Dermis microvascular lymphatic vessel endothelial cell (primary cell): ENCODE measurements around the gene WDR64. TPM values are rescaled to one million over a fixed set of nuclear protein-coding genes. Genes with fewer than 3 reads are reported as not detected.
A peak's percentile ranks its signal among the peaks of the same experiment; 100 is the strongest.
"Not testable (repeated sequence)": the region's sequence is repeated elsewhere in the genome, so short reads cannot be mapped to it uniquely, and the experiment has no call there.

Source experiments
- DNase-seq, 2 donors: peaks; one replicate each; pipeline versions ENCODE4 v3.0.0 to v3.0.0-alpha.2; 2010; ENCODE audit warnings: low read depth in 2 of 2
- total RNA-seq: library from RNA; depleted of rRNA; stranded (reverse); fragments of >200 nt; gene quantifications from 2 replicates; pipeline ENCODE4 v1.2.1, GENCODE V29; 2014

Gene WDR64
- total RNA-seq, 1 donor from 2014 or later = not detected

DNA sequence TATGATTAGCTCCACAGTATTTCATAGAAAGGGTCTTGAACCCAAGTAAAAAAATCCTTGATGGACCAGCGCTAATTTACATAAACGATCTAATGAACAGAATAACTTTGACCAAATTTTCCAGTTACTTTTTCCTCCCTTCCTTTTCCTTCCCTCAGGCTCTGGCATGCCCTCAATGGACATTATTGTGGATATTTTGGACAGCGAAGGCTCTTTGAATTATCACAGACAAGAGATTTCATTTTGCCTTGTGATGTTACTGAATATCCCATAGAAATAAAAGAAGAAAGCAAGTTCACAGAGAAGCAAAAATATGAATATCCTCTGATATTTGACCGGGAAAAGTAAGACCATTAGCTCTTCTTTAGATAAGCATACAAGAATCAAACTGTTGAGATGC, 135.6 kb downstream of the WDR64 start:
- no peak for DNase-seq

DNA sequence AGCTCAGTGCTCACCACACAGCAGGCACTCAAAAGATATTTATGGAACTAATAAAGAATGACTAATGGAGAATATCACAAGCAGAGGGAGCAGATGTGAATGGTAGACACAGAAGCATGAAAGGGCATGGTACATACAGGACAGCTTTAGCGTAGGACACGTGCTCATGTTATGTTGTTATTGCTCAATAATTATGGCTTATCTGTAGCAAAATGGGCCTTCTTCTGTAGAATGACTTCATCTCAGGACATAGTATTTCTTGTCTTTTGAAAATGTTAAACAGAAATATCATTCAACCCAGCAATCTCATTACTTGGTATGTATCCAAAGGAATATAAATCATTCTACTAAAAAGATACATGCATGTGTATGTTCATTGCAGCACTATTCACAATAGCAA, 137.0 kb downstream of the WDR64 start:
- DNase-seq = no peak

DNA sequence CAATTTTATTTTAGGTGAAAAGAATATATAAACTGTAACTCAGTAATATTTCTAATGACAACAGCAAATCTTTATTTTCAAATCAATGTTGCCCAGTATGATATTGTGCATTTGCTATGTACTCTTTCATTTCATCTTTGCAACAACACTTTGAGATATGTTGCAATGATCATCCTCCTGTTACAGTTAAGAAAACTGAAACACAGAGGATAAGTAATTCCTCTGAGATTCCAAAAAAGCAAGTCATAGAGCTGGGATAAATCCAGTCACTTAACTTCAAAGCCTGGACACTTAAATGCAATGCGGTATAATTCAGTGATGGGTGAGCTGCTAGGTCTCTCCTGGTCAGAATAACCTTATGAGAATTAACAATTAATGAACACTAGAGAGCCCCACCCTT, 147.3 kb downstream of the WDR64 start:
- no peak for DNase-seq

DNA sequence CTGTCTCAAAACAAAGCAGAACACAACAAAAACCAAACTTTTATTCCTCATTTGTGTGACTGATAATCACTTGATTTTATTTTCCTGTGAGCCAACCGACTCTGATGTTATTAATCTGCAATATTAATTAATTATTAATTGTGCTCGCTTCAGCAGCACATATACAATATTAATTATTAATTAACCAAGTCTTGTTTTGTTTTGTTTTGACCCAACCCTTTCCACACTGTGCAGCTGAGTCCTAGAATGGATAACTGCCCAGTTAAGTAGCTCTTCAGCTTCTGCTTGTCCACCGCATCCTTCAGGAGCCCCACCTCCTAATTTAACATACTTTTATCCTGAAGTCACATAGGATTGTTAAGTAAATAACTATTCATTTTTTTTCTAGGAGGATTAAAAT, 148.6 kb downstream of the WDR64 start:
- no peak for DNase-seq

DNA sequence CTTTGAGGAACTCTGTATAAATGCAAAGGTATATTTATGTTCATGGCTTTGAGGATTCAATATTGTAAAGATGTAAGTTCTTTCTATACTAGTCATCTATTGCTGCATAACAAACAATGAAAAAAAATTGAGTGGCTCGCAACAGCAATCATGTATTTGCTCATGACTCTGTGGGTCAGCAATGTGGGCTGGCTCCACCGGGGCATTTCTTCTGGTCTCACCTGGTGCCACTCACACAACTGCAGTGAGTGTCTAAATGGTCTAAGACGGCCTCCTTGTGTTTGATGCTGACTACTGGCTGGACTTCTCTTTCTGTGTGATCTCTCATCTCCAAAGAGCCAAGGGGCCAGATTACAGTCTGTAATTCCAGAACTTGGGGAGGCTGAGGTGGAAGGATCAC, 150.8 kb downstream of the WDR64 start:
- no peak for DNase-seq

DNA sequence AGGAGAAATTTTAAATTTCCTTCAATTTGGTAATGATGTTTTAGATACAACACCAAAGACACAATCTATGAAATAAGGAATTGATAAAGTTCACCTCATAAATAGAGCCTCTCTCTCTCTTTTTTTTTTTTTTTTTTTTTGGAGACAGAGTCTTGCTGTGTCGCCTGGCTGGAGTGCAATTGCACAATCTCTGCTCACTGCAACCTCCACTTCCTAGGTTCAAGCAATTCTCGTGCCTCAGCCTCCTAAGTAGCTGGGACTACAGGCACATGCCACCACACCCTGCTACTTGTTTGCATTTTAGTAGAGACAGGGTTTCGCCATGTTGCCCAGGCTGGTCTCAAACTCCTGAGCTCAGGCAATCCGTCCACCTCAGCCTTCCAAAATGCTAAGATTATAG, 152.6 kb downstream of the WDR64 start:
- not testable (repeated sequence) for DNase-seq

DNA sequence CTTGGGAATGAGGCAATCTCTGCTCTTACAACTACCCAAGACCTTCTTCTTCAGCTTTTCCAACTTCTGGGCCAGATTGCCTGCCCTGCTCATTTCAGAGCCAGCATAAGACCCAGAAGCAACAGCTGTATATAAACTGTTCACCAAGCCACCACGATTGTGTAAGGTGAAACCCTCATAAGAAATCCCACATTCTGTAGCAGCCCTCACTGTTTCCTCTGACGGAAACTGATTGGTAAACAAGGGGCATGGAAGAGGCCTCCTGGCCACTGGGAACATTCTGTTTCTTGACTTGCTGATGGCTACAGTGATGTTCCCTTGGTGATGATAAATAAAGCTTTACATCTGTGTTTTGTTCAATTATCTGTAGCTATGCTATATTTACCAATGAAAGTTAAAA, 156.2 kb downstream of the WDR64 start:
- DNase-seq = no peak

DNA sequence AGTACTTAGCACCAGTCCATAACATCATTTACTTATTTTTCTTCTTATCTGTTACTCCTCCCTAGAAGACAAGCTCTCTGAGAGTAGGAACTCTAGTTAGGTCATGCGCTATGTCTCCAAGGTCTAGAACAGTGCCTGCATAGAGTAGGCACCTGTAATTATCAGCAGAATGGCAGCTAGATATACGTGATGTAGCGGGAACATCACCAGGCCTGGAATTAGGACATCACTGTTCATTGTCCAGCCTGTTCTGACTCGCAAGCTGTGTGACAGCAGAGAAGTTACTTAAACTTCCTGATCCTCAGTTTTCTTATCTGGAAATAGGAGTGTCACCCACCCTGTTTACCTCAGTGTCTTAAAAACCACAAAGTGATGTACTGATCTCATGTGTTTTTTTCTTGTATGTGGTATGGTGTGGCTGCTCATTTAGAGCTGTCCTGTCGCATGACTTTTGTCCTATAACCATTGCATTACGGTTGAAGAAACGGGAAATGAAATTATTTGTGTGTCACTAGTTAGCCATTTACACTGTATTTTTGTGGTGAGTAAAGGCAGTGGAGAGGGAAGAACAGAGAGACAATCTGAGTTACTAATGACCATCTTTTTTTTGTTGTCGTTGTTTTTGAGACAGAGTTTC, 158.8 kb downstream of the WDR64 start:
- no peak for DNase-seq

DNA sequence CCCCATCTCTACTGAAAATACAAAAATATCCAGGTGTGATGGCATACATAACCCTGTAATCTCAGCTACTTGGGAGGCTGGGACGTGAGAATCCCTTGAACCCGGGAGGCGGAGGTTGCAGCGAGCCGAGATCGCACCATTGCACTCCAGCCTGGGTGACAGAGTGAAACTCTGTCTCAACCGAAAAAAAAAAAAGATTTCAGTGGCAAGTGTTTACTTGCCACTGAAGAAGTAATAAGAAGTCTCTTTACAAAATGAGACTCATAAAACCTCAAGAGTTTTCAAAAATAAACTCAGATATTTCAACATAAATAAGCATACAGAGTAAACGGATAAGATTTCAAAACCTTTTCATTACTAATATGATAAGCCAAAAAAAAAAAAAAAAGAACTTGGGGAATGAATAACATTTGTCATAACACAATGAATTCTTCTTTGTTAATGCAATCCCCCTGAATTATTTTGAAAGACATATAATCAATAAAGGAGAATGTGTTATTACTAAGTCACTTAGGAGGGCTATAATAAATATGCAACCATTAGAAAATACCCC, 161.8 kb downstream of the WDR64 start:
- no peak for DNase-seq

DNA sequence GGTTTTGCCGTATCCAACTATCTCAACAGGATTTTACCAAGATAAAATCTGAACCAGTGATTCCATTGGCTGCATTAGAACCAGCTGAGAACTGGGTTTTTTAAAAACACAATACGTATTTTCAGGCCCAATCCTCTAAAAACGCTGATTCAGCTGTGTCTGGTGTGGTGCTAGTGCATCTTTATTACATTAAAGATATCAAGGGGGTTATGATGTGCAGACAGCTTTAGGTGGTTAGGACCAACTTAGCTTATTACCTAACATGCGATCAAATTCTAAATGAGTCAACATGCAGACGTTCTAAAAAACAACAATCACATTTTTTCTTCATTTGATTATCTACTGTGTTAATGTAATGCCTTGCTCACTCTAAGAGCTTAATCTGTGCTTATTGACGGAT, 163.9 kb downstream of the WDR64 start:
- no peak for DNase-seq

DNA sequence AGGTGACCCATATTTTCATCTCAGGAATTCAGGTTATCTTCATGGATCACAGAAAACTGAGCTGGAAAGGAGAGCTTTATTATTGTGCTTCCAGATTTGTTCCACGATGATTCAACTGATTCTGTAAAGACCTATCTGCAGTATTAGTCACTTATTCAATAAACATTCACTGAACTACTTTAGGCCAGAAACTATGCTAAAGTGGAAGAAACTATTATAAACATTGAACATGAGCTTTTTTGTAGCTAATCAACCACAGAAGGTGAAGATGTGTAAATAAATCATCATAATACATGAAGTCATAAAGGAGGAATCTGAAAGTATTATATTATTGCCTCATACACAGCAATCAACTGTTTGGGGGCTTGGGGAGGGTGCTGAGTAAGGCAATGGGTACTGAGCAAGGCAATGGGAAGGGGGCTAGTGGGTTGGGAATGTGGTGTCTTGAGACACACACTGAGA, 165.3 kb downstream of the WDR64 start:
- no peak for DNase-seq

DNA sequence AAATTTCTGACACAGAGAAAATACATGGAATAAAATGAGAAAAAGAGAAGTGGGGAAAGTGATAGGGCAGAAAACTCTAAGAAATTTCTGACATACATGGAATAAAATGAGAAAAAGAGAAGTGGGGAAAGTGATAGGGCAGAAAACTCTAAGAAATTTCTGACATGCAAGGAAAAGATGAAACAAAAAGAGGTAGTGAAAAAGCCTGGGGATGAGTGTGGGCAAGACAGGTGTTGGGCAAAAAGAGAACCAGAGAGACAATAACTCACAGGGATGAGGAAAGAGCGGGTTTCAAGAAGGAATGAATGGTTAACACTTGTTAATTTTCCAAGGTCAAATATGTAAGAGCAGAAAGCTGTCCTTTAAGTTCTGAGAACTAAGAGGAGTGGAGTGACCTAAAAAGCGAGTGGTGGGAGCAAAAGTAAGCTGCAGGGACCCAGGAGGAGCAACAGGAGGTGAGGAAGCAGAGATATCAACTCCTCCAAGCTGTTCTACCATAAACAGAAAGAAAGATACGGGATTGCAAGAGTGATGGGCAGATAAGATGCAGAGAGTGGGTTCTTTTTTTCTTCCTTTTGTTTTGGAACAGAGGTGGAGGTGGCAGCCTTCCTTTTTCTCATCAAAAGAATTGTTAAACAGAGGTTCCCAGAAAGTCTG, 166.0 kb downstream of the WDR64 start:
- no peak for DNase-seq

DNA sequence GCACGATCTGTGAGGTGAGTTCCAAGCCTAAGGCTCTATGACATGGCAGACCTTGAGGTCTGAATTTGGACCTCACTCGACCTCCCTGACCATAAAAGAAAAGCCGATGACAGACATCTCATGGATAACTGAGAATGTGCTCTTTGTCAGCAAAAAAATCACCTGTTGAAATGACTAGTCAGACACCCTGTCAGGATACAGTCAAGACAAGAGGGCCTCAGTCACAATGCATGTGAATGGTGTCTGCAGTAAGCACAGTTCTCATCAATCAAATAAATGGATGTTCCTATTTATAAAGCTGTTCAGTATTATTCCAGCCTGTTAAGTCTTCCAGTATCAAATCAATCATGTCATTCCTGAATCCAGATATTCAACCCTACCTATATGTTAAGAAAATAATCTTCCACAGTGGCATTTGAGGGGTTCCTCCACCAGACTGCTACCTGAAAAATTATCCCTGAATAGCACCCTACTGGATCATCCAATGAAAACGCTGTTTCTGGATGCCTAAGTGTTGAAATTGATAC, 167.3 kb downstream of the WDR64 start:
- no peak for DNase-seq

DNA sequence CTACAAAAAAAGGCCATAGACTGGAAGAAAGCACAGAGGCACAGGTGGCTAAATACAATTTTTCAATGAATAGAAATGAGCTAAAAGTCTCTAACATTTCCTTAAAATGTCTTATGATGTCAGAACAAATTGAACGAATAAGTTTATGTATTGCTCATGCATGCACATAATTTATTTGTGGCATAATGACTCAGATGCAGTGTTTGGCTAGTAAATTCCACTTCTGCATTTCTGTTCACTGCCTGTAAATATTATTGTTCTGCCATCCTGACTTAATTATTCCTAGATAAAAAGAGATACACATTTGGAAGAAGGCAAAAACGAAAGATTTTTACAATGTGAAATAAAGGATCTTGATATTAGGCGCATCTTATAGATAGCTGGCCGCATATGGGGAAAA, 169.3 kb downstream of the WDR64 start:
- no peak for DNase-seq

DNA sequence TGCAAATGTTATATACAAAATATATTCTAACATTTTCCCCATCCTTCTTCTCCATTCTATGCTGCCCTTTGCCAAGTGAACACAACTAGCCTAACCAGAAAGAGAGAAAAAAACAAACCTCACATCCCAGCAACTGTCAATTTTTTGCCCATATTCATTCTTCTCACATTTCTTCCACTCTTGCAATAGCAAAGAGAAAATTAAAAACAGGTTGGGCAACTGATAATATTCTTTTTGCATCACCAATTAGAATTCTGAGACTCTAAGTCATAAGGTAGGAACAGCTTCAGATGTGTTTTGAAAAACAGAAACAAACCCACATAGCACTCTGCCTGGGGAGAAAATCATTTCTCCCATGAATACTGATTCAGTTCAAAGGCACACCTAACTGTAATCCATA, 170.8 kb downstream of the WDR64 start:
- DNase-seq = no peak

DNA sequence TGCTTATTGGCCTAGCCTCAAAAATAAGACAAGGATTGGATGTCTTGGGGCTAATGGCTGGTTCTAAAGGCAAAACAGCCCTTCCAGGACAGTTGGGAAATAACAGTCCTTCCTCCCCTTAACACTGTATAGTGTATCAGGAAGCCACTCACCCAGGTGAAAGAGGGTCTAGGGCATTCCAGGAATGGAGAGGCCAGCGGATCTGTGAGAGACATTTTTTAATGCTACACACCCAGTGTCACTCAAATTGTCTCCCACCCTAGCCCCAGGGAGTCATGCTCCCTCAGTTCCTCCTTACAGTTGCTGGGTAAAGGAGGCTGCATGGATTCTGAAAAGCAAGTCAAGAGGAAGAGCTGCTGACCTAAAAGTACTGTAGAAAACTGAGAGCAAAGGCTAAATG, 171.8 kb downstream of the WDR64 start:
- no peak for DNase-seq

DNA sequence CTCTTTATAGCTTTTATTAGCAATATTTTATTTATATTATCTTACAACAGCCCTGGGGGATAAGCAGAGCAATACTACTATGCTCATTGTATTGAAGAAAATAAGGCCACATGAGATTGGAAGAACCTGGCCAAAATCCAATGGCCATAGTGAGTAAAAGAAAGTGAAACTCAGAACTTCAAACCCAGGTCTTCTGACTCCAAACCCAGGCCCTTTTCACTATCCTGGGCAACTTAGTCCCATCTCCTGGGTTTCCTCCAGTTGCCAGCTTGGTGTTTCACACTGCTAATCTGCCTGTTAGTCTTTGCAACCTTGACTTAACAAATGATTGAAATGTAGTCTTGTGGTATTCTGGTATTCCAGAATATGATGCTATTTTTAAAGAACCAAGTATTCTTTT, 173.5 kb downstream of the WDR64 start:
- no peak for DNase-seq

DNA sequence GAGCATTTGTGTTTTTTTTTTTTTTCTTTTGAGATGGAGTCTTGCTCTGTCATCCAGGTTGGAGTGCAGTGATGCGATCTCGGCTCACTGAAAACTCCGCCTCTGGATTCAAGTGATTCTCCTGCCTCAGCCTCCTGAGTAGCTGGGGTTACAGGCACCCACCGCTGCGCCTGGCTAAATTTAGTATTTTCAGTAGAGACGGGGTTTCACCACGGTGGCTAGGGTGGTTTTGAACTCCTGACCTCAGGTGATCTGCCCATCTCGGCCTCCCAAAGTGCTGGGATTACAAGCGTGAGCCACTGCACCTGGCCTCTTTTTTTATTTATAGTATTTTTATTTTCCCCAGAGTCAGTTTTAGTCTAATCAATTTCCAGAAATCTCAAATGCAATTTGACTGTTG, 174.5 kb downstream of the WDR64 start:
- DNase-seq = not testable (repeated sequence)

DNA sequence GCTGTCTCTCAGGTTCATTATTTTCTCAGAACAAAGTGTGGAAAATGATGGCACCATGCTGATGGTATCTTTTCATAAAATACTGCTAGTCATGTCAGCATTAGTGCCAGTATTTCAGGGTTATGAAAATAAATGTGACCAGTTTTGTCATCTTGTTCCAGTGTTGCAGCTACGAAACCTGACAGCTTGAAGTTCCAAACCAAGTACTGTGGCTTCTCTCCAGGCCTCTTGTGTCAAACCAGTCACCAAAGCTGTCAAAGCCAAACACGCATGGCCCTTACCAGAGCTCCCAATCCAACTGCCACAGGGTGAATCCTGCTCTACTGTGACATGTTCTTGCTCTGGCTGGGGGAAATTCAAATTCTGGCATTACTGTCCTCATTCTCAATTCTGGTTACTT, 175.2 kb downstream of the WDR64 start:
- DNase-seq = no peak

DNA sequence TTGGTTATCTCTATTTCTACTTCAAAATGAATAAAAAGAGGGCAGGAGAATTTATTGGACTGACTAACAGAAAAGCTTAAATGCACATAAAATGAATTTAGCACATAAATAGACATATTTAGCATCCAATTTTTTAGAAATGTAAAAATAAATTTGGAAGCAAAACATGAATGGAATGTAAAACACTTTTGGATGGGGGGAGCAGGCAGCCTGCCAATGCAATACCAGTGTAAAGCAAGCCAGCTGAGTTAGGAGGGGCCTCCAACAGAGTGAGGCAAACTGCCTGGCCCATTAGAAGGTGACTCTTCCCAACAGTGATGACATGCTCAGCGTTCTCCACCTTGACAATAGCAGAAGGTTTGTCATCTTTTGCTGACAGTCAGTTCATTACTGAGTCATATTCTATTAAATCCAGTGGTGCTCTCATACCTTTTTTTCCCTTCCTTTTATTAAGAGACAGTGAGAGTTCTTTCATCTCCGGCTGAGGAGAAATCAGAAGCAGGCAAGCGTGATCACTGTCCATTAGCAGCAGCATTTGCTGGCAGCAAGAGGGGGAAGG, 176.5 kb downstream of the WDR64 start:
- no peak for DNase-seq

DNA sequence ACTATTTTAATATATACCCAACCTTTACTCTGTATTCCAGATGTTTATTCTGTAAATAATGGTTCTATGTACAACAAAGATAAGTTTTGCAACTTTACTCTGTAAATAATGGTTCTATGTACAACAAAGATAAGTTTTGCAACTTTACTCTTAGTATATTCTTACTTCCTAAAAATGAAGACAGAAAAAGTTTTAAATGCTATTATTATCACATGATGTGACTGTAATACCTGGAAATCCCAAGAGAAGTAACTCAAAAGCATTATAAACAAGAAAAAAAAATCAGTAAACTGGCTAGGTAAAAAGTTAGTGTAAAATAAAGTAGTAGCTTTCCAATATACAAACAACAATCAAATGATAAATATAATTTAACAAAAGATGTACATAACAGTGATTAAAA, 177.4 kb downstream of the WDR64 start:
- no peak for DNase-seq

DNA sequence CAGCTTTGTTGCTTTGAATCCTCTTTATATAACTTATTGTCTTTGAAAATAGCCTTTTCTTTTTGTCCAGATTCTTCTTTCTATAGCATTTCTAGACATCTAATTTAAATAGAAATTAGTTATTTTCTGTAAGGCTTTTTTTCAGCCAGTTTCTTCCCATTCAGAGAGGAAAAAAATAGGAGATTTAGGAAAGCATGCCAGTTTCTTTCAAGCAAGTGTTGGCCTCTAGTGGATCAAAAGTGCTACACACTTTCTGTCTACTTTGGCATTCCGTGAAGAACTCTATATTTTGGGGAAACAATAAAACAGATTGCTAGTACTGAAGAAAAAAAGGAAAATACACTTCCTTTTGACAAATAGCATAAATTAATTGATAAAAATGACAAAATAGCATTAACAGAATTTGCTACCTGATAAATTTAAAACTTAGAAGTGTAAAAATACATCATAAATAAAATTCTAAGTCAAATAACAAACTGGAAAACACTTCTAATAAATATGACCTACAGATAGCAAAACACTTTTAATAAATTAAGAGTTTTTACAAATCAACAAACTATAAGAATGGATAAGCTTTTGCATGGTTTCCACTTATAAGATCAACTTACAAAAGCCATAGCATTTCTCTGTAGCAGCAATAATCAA, 182.8 kb downstream of the WDR64 start:
- peak in 1 of 2 donors; percentile 40 for DNase-seq
